Activated gamma-delta T cell treated with Interleukin-2 at 50 U/mL for 16 hours (primary cell): ENCODE data around the gene AIDA.
"Not testable (repeated sequence)": the region's sequence is repeated elsewhere in the genome, so short reads cannot be mapped to it uniquely, and the experiment has no call there.

Experiments
- DNase-seq: peaks from one replicate; pipeline ENCODE4 v3.0.0-alpha.2; 2020

Gene AIDA

GRCh38 chr1:222712253-222713090 lies at the start of gene AIDA, which contains the start of gene BROX:
TSS of gene AIDA (minus strand) at chr1:222712491. CDS start at chr1:222712317, 174 bp downstream.
TSS of gene BROX (plus strand) at chr1:222712564. CDS start at chr1:222715700, 3,136 bp downstream.
- peak; percentile 97 for DNase-seq

- no peak for DNase-seq
Observed at GRCh38 chr1:222761083-222761482, 48.8 kb upstream of the AIDA start.

GRCh38 chr1:222759451-222760035 lies 47.3 kb upstream of the AIDA start:
- DNase-seq: no peak

GRCh38 chr1:222757646-222758268 lies 45.5 kb upstream of the AIDA start:
- DNase-seq: no peak

- no peak for DNase-seq
Observed at GRCh38 chr1:222754366-222755139, 42.3 kb upstream of the AIDA start.

- DNase-seq: no peak
Observed at GRCh38 chr1:222751255-222751654, 39.0 kb upstream of the AIDA start.

GRCh38 chr1:222750651-222751050 lies 38.4 kb upstream of the AIDA start:
- DNase-seq: no peak

GRCh38 chr1:222749927-222750326 lies 37.6 kb upstream of the AIDA start:
- DNase-seq: no peak

GRCh38 chr1:222741630-222742457 lies 29.6 kb upstream of the AIDA start:
- not testable (repeated sequence) for DNase-seq

- DNase-seq: no peak
Observed at GRCh38 chr1:222739929-222740328, 27.6 kb upstream of the AIDA start.

GRCh38 chr1:222739465-222739864 lies 27.2 kb upstream of the AIDA start:
- DNase-seq: no peak

GRCh38 chr1:222736972-222737371 lies 24.7 kb upstream of the AIDA start, which contains the start of gene FAM177B:
TSS of gene FAM177B (plus strand) at chr1:222737202. CDS start at chr1:222746546, 9,344 bp downstream.
- DNase-seq: no peak

- DNase-seq: no peak
Observed at GRCh38 chr1:222736470-222736869, 24.2 kb upstream of the AIDA start.

- DNase-seq: no peak
Observed at GRCh38 chr1:222734740-222735139, 22.4 kb upstream of the AIDA start.

GRCh38 chr1:222732216-222733159 lies 20.2 kb upstream of the AIDA start:
- DNase-seq: no peak

GRCh38 chr1:222730866-222731265 lies 18.6 kb upstream of the AIDA start:
- no peak for DNase-seq

- DNase-seq: no peak
Observed at GRCh38 chr1:222728746-222729145, 16.5 kb upstream of the AIDA start.

- DNase-seq: no peak
Observed at GRCh38 chr1:222716393-222716792, 4.1 kb upstream of the AIDA start.

- DNase-seq: peak; percentile 94
Observed at GRCh38 chr1:222713091-222713961, 1.0 kb upstream of the AIDA start.
